Measurements from ENCODE around the gene KNSTRN. TPM values are rescaled to one million over a fixed set of nuclear protein-coding genes. Genes with fewer than 3 reads are reported as not detected.

KNSTRN gene
- total RNA-seq, 1 experiment from 2014 or later: 85.2 TPM

DNA sequence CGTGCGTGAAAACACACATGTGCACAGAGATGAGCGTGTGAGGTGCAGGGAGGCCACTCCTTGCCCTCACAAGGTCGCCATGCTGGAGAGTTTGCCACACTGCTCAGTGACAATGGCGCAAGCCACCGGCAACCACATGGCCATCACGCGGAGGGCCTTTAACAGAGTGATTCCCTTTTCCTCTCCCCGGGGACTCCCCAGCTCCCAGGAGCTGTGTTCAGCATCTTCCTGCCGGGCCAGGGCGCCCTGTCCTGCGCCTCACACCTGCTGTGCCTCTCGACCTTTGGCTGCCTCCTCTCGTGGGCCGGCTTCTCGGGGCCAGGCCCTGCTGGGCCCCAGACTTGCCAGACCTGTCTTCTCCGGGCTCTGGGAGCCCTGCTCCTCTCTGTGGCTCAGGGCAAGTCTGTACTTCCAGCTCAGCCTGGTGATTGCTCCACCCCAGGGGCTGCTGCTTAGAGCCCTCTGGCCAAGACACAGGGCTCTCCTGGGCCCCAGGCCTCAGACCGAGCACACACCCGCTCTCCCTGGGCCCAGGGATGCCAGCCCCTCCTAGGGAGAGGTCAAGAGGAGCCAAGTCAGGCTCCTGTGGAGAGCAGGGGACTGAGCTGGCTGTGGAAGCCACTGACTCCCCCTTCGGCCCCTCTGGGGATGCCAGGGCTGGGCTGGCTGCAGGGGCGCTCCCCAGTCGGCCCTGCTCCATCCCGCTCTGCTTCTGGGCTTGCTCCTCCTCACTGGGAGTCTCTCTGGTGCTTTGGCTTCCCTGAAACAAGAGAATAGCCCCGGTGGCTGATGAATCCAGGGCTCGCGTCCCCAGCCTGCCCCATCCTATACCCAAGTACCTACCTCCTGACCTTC lies 47.4 kb upstream of the KNSTRN start:
- Histone ChIP-seq H3K36me3 (ENCODE audit: low read depth) (peaks cover 14% of the 10 kb centered on the region; the same call in 1 of the 2 replicates), H3K4me1 (replicated peaks; ENCODE audit: insufficient read depth) (peaks cover 31% of the 10 kb centered on the region), H4K20me1 (ENCODE audit: insufficient read depth) (0 out of 2 replicates have a peak, but pooled peaks cover 3% of the 10 kb centered on the region), H3K4me2 (no peak overlapping the region), H3F3A (ENCODE audit: insufficient read depth, low read depth) (peaks cover 84% of the 10 kb centered on the region), H3K79me2 (ENCODE audit: low read depth) (peaks cover 43% of the 10 kb centered on the region), H2AFZ (no peak overlapping the region), H3K9me3 (ENCODE audit: insufficient read depth, low read depth) (no peaks in the 10 kb centered on the region), H3K27ac (no peak overlapping the region), H3K4me3 (no peak overlapping the region), H3K27me3 (ENCODE audit: insufficient read depth, low read depth) (no peaks in the 10 kb centered on the region), H3K9me2 (ENCODE audit: insufficient read depth) (no peaks in the 10 kb centered on the region)
- peak in 1 of 2 experiments; percentile 49 for DNase-seq
- TF ChIP-seq, protein P1, sequence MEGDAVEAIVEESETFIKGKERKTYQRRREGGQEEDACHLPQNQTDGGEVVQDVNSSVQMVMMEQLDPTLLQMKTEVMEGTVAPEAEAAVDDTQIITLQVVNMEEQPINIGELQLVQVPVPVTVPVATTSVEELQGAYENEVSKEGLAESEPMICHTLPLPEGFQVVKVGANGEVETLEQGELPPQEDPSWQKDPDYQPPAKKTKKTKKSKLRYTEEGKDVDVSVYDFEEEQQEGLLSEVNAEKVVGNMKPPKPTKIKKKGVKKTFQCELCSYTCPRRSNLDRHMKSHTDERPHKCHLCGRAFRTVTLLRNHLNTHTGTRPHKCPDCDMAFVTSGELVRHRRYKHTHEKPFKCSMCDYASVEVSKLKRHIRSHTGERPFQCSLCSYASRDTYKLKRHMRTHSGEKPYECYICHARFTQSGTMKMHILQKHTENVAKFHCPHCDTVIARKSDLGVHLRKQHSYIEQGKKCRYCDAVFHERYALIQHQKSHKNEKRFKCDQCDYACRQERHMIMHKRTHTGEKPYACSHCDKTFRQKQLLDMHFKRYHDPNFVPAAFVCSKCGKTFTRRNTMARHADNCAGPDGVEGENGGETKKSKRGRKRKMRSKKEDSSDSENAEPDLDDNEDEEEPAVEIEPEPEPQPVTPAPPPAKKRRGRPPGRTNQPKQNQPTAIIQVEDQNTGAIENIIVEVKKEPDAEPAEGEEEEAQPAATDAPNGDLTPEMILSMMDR (conservative IDR thresholded peaks at IDR 0.05): no peak
- TF ChIP-seq EZH2 (IDR thresholded peaks at IDR 0.05; ENCODE audit: low read depth): no peak
- CTCF ChIA-PET: interaction anchor here (0.6 kb wide), 1 partner anchor 12 kb away, joined by 3 read pairs; no protein-coding TSS in a partner anchor
- intact Hi-C loops (cut with micrococcal nuclease; ENCODE audit: unreplicated experiment): no loop called here
- BruUV-seq (replicated peaks): no TSS peak
- POLR2A ChIA-PET (ENCODE audit: unreplicated experiment): no interaction called here

DNA sequence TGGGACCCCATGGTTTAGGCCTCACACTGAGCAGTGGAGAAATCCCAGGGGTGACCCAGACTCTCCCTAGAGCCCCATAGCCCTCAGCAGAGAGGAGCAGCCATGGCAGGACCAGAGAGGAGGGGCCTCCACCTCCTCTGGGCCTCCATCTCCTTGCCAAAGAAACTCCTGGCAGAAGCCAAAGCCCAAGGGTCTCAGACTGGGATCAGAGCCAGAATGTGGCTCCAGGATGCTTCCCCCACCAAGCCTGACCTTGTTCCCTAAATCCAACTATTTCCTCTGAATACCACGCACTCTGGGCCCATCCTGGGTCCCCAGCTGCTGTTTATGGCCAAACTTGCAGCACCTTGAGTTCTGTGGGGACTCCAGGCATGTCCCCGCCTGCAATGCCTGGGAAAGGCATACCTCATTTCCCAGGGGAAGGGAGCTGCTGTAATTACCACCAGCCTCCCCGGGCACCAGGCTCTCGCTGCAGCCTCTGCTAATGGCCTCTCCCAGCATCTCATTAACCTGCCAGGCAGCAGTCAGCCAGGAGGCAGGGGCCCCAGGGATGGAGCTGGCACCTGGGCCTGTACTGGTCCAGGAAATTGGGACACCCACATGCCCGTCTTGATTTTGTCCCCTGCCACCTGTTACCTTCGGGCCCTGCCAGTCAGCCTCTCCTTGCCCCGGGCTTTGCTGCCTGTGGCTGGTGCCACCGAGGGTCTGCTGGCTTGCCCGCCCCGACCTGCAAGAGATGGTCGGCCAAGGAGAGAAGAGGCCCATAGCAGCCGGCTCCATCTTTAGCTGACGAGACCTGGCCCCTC lies 46.4 kb upstream of the KNSTRN start:
- intact Hi-C loops (cut with micrococcal nuclease; ENCODE audit: unreplicated experiment): no loop called here
- Histone ChIP-seq H3K27me3 (ENCODE audit: insufficient read depth, low read depth) (no peaks in the 10 kb centered on the region), H3K9me2 (ENCODE audit: insufficient read depth) (no peaks in the 10 kb centered on the region), H3K9me3 (ENCODE audit: insufficient read depth, low read depth) (no peaks in the 10 kb centered on the region), H4K20me1 (ENCODE audit: insufficient read depth) (0 out of 2 replicates have a peak, but pooled peaks cover 3% of the 10 kb centered on the region), H3K36me3 (ENCODE audit: low read depth) (peaks cover 14% of the 10 kb centered on the region; the same call in 1 of the 2 replicates), H3K4me2 (no peak overlapping the region), H3K79me2 (ENCODE audit: low read depth) (peaks cover 50% of the 10 kb centered on the region), H3F3A (ENCODE audit: insufficient read depth, low read depth) (peaks cover 74% of the 10 kb centered on the region), H2AFZ (no peak overlapping the region), H3K27ac (no peak overlapping the region; the same call in 1 of the 2 replicates), H3K4me1 (replicated peaks; ENCODE audit: insufficient read depth) (peaks cover 34% of the 10 kb centered on the region), H3K4me3 (no peak overlapping the region)
- POLR2A ChIA-PET (ENCODE audit: unreplicated experiment): interaction anchor here (0.6 kb wide), 1 partner anchor 9 kb away, joined by 3 read pairs; no protein-coding TSS in a partner anchor
- TF ChIP-seq, protein P1 (conservative IDR thresholded peaks at IDR 0.05): no peak
- TF ChIP-seq EZH2 (IDR thresholded peaks at IDR 0.05; ENCODE audit: low read depth): no peak
- no peak for DNase-seq
- CTCF ChIA-PET: interaction anchor here (0.6 to 1.6 kb wide), 2 partner anchors 45 to 174 kb away, joined by 3 to 5 read pairs; no protein-coding TSS in a partner anchor
- no TSS peak for BruUV-seq (replicated peaks)

DNA sequence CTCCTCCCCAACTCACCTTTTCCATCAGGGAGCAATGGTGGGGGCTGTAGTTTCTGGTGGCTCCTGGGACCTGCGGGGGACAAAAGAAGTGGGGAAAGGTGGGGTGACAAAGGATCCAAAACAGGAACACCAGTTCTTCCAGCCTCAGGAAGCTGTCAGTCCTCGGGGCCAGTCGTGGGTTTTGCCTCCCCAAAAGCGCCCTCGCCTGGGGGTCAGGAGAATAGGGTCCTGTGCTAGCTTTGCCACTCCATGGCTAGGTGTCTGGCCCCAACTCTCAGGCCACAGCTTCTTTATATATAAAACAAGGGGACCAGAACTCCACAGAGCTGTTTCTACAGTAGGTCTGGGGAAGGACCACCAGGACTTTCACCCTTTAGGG lies 45.8 kb upstream of the KNSTRN start:
- Histone ChIP-seq H3K36me3 (ENCODE audit: low read depth) (peaks cover 14% of the 10 kb centered on the region; the same call in 1 of the 2 replicates), H3K27ac (no peak overlapping the region), H2AFZ (no peak overlapping the region), H3K9me2 (ENCODE audit: insufficient read depth) (no peaks in the 10 kb centered on the region), H3K4me2 (peak overlapping the region; percentile 90), H3K4me1 (replicated peaks; ENCODE audit: insufficient read depth) (peaks cover 40% of the 10 kb centered on the region), H3K9me3 (ENCODE audit: insufficient read depth, low read depth) (no peaks in the 10 kb centered on the region), H3K27me3 (ENCODE audit: insufficient read depth, low read depth) (no peaks in the 10 kb centered on the region), H3K4me3 (no peak overlapping the region), H3K79me2 (ENCODE audit: low read depth) (peaks cover 53% of the 10 kb centered on the region), H3F3A (ENCODE audit: insufficient read depth, low read depth) (peaks cover 70% of the 10 kb centered on the region), H4K20me1 (ENCODE audit: insufficient read depth) (0 out of 2 replicates have a peak, but pooled peaks cover 3% of the 10 kb centered on the region)
- ChIA-PET CTCF (interaction anchor here (0.6 to 1.6 kb wide), 2 partner anchors 46 to 175 kb away, joined by 3 to 5 read pairs; no protein-coding TSS in a partner anchor), POLR2A (ENCODE audit: unreplicated experiment) (interaction anchor here (0.6 kb wide), 1 partner anchor 9 kb away, joined by 3 read pairs; no protein-coding TSS in a partner anchor)
- no TSS peak for BruUV-seq (replicated peaks)
- TF ChIP-seq EZH2 (IDR thresholded peaks at IDR 0.05; ENCODE audit: low read depth): no peak
- TF ChIP-seq, protein P1 (conservative IDR thresholded peaks at IDR 0.05): no peak
- intact Hi-C loops (cut with micrococcal nuclease; ENCODE audit: unreplicated experiment): no loop called here
- DNase-seq: no peak
